SH-SY5Y (cell line): ENCODE measurements around the gene SCGB3A1.

Source experiments
- GATA2 ChIP-seq: IDR thresholded peaks from 2 replicates; pipeline ENCODE4 v1.6.1; 2011; ENCODE audit warnings: mild to moderate bottlenecking, low read depth, low read length
- GATA3 ChIP-seq: IDR thresholded peaks from 2 replicates; pipeline ENCODE4 v1.6.1; 2011; ENCODE audit warnings: low read depth, mild to moderate bottlenecking, low read length, moderate library complexity

DNA sequence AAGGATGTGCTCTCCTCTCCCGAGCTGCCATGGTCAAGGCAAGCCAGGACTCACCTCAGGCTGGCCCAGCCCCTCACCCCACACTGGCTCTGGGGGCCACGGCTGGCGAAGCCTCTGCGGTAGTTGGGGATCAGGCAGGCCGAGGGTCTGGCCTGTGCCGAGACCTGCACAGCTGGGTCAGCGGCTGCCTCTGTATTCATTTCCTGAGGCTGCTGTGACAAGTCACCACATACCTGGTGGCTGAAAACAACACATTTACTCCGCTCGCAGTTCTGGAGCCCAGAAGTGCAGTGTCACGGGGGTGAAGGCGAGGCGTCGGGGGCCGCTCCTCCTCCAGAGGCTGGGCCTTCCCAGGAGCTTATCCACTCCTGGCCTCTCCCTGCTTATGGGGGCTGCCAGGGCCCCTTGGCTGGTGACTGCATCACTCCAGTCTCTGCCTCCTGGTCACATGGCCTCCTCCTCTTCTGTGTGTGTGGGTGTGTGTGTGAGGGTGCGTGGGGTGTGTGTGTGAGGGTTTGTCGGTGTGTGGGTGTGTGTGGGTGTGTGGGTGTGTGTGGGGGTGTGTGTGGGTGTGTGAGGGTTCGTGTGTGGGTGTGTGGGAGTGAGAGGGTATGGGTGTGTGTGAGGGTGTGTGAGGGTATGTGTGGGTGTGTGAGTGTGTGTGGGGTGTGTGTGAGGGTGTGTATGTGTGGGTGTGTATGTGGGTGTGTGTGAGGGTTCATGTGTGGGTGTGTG is 3.2 kb upstream of the SCGB3A1 start:
- TF ChIP-seq GATA2 = no peak
- no peak for TF ChIP-seq GATA3
